Activated CD8-positive, alpha-beta memory T cell treated with anti-CD3 and anti-CD28 coated beads, Interleukin-2, amount 10 ng/mL, durations not matched to agents 7 days and 5 days (primary cell): ENCODE measurements around the gene MEA1. TPM values are rescaled to one million over a fixed set of nuclear protein-coding genes. Genes with fewer than 3 reads are reported as not detected.
A peak's percentile ranks its signal among the peaks of the same experiment; 100 is the strongest.

Experiments used
- ATAC-seq: fragments of 150-1000 bp; cut with Tn5 transposase; one replicate; pipeline ENCODE4 v1.10.0; 2021; ENCODE audit warnings: moderate library complexity
- CTCF ChIA-PET: fragments of 350-600 bp; sonication (Branson Sonifier 250); formaldehyde crosslinking; loops from one replicate; lab custom pipeline; 2021; ENCODE audit warnings: antibody characterized with exemption; lab: Charles Lee
- DNase-seq: peaks from one replicate; pipeline ENCODE4 v3.0.0-alpha.2; 2020
- H3K27ac Mint-ChIP-seq: one replicate; pipeline ENCODE4 v1.8.0; 2021; ENCODE audit warnings: mild to moderate bottlenecking, mixed read lengths
- H3K27me3 Mint-ChIP-seq: one replicate; pipeline ENCODE4 v1.8.0; 2021; ENCODE audit warnings: mixed read lengths
- H3K36me3 Mint-ChIP-seq: one replicate; pipeline ENCODE4 v1.8.0; 2021; ENCODE audit warnings: mild to moderate bottlenecking, mixed read lengths
- H3K4me1 Mint-ChIP-seq: one replicate; pipeline ENCODE4 v1.8.0; 2021; ENCODE audit warnings: mixed read lengths
- H3K4me3 Mint-ChIP-seq: one replicate; pipeline ENCODE4 v1.8.0; 2021; ENCODE audit warnings: mild to moderate bottlenecking, moderate library complexity, mixed read lengths
- H3K9me3 Mint-ChIP-seq: one replicate; pipeline ENCODE4 v1.8.0; 2022; ENCODE audit warnings: low read depth, mixed read lengths
- total RNA-seq, 2 experiments: library from RNA; stranded (reverse); gene quantifications; one replicate each; pipeline ENCODE4 v1.2.3, GENCODE V29; 2021

MEA1 gene
- 10 to 100 TPM; 61.8 to 75.2 TPM for total RNA-seq

DNA sequence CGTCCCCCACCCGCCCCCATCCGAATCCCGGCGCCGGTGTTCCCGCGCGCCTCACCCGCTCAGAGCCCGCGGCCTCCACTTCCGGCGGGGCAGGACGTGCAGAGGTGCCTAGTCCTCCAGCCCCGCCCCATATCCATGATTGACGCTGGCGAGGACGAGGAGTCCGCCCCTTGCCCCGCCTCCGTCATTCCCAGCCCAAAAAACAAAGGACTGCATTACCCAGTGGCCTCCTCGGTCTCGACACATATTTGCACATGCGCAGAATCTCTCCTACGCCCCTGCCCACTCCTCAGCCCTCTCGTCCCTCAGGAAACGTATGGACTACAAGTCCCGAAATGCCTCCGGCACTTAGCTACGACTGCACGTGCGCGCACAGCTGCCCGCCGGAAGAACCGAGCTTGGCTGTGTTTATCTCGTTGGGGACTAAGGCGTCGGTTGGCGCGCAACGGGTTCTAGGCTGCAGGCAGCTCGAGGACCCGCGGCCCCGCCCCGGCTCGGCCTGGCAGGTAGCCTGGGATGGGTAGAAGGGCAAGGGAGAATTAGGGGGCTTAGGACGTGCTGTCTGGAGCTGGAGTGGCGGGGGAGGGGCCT is at the start of gene MEA1, which contains the start of gene KLHDC3:
Gene MEA1 (minus strand): TSS at position 104 of the 591 bp plus-strand sequence. CDS start 133 bp downstream, outside the sequence.
Gene KLHDC3 (plus strand): TSS at position 407 of the 591 bp plus-strand sequence. CDS start 2,944 bp downstream, outside the sequence.
- peaks cover 19% of the 10 kb centered on the region for H3K36me3 Mint-ChIP-seq
- peak within 1 kb of the TSS; percentile 96 for H3K4me3 Mint-ChIP-seq
- ATAC-seq (peak; percentile 93), DNase-seq (peak; percentile 100)
- no peaks in the 10 kb centered on the region for H3K27me3 Mint-ChIP-seq
- peak within 1 kb of the TSS; percentile 83 for H3K27ac Mint-ChIP-seq
- CTCF ChIA-PET = interaction anchor here (1.0 to 3.7 kb wide), 8 partner anchors 10 to 492 kb away, joined by 3 to 15 read pairs (median 4); partner anchors contain the start of genes CNPY3, PEX6 and PPP2R5D
- H3K4me1 Mint-ChIP-seq = peaks cover 41% of the 10 kb centered on the region
- H3K9me3 Mint-ChIP-seq = no peaks in the 10 kb centered on the region

DNA sequence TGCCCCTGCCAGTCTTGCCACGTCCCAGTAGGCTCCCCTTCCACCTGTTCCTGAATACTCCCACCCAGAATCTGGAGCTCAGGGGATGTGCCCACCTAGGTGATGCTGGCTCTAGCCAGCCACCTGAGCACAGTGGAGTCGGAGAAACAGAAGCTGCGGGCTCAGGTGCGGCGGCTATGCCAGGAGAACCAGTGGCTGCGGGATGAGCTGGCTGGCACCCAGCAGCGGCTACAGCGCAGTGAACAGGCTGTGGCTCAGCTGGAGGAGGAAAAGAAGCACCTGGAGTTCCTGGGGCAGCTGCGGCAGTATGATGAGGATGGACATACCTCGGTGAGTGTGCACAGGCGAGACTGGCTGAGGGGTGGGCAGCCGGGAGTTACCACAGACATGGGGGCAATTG is 49.1 kb upstream of the MEA1 start:
- DNase-seq (no peak), ATAC-seq (no peak)
- CTCF ChIA-PET = interaction anchor here (0.6 to 1.2 kb wide), 2 partner anchors 9 to 81 kb away, joined by 3 read pairs; partner anchors contain the start of gene CUL7
- Mint-ChIP-seq H3K9me3 (no peaks in the 10 kb centered on the region), H3K4me1 (peaks cover 23% of the 10 kb centered on the region), H3K27ac (no peak overlapping the region), H3K36me3 (no peaks in the 10 kb centered on the region), H3K27me3 (no peaks in the 10 kb centered on the region), H3K4me3 (no peak overlapping the region)

DNA sequence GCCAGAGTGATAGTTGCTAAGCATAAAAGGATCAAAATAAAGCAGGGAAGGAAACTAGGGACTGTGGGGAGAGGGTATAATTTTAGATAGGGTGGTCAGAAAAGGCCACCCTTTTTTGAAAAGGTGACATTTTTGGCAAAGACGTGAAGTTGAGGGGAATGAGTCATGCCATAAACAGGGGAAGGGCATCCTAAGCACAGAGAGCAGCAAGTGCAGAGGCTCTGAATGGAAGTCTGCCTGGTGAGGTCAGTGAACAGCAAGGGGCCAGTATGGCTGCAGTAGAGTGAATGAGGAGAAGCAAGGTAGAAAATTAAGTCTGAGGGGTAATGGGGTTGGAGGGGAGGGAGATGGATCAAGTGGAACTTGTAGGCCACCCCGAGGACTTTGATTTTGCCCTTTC is 48.1 kb upstream of the MEA1 start:
- ATAC-seq (no peak), DNase-seq (no peak)
- no peaks in the 10 kb centered on the region for H3K36me3 Mint-ChIP-seq
- H3K4me3 Mint-ChIP-seq = no peak overlapping the region
- H3K27ac Mint-ChIP-seq = no peak overlapping the region
- no peaks in the 10 kb centered on the region for H3K9me3 Mint-ChIP-seq
- no peaks in the 10 kb centered on the region for H3K27me3 Mint-ChIP-seq
- H3K4me1 Mint-ChIP-seq = peaks cover 27% of the 10 kb centered on the region
- CTCF ChIA-PET = no interaction called here

DNA sequence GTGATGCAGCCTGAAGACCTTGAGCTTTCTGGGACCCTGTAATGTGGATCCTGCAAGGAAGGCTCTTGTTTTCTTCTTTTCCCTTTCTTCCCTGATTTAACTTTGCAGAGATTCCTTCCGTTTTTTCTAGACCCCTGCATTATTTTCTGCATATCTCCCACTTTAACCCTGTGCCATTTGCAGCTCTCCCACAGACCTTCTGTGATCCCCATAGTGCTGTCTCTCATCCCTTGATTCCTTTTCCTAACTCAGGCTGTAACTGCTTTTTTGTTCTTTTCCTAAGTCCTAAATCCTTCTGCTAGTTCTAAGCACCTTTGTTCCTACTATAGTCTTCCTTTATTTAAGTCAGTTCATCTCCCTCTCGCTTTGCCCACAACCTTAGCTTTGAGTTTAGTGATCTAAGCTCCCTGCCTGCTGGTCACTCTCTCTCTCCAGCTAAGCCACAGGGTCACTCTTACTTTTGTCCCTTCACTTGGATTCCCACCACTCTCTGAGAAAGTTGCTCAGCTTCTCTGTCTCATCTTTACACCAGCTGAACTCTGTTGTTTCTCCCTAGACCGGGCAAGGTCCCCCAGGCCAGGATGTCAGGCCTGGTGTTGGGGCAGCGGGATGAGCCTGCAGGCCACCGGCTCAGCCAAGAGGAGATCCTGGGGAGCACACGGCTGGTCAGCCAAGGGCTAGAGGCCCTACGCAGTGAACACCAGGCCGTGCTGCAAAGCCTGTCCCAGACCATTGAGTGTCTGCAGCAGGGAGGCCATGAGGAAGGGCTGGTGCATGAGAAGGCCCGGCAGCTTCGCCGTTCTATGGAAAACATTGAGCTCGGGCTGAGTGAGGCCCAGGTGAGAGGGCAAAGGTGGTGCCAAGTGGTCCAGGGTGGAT is 47.2 kb upstream of the MEA1 start:
- no peak for DNase-seq
- Mint-ChIP-seq H3K27me3 (no peaks in the 10 kb centered on the region), H3K9me3 (no peaks in the 10 kb centered on the region), H3K4me3 (peak overlapping the region; percentile 92), H3K27ac (peak overlapping the region; percentile 13), H3K36me3 (peaks cover 4% of the 10 kb centered on the region), H3K4me1 (peaks cover 27% of the 10 kb centered on the region)
- ATAC-seq = no peak
- CTCF ChIA-PET = no interaction called here

DNA sequence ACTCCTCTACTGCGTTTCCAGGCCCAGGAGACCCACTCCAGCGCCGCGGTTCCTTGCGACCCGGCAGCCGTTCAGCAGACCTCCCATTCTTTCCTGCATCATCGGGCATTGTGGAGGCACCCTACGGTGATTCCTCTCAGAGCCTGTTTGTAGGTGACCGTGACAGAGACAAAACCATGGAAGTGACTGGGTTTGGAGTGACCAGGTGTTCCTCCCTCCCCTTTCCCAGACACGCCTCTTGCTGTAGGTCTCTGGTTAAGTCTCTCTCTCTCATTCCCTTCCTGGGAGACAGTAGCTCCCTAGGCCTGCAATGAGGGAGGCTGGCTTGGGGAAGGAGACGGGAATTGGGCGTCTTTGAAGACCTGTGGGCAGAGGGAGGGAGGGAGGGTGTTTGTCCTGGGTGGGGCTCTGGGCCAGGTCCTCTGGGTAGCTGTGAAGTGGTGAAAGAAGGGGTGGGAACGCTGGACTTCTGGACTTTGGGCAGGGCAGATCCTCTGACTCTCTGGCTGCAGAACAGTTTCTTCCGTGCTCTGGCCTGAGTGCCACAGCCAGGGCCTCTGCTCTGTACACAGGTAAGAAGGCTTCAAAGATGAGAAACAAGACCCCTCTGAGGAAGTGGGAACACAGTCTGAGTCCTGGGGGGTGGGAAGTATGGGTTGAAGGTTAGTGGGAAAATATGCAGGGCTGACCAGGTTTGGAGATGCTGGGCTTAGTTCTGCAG is 46.4 kb upstream of the MEA1 start:
- Mint-ChIP-seq H3K4me3 (peak overlapping the region; percentile 92), H3K27ac (peak overlapping the region; percentile 99), H3K9me3 (no peaks in the 10 kb centered on the region), H3K4me1 (peaks cover 27% of the 10 kb centered on the region), H3K27me3 (no peaks in the 10 kb centered on the region), H3K36me3 (peaks cover 11% of the 10 kb centered on the region)
- ATAC-seq (no peak), DNase-seq (no peak)
- CTCF ChIA-PET = interaction anchor here (1.2 to 1.6 kb wide), 3 partner anchors 36 to 159 kb away, joined by 4 to 11 read pairs (median 5); no protein-coding TSS in a partner anchor

DNA sequence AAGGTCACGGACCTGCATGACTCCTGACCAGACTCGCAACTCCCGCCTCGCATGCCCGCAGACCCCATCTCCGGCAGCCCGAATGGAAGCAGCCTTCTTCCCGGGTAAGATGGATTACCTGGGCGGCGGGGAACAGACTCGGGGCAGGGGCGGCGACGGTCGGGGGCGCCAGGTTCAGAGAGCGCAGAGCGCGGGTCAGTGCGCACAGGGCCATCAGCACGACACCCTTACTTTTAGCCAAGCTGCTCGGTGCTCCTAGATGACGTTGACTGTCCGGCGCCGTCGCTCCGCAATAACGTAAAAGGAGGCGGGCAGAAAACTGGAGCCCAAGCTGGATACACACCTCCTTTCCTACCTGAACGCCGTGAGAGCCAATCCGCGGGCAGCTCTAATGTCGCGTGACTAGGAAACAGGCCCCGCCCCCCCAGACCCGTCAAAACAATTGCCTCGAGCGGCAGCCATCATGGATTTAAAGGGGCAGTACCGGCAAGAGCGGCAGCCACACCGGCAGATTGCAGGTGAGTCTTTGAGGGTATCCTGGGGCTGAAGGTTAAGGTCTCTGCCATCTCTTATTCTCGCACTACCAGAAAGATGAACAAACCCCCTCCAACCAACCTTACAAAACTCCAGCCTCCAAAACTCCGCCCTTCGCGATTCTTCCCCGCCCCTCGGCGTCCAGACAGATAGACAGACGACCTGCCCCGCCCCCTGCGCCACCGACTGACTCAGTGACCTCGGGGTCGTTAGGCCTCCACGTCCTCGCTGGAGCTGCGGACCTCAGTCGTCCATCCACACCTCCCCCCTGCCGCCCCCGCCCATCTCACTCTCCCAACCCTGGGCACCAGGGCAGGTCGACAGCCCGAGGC is 45.7 kb upstream of the MEA1 start, which contains the start of the genes KLC4 and MRPL2:
Gene KLC4 (plus strand): TSS at position 464 of the 866 bp plus-strand sequence. CDS start 1,705 bp downstream, outside the sequence.
Gene MRPL2 (minus strand): TSS at position 267 of the 866 bp plus-strand sequence. CDS start 53 bp downstream, at position 214.
- CTCF ChIA-PET = interaction anchor here (0.7 to 1.6 kb wide), 11 partner anchors 10 to 333 kb away, joined by 3 to 11 read pairs (median 3); partner anchors contain the start of genes DNPH1 and PPP2R5D
- H3K4me3 Mint-ChIP-seq = peak within 1 kb of the TSS; percentile 92
- ATAC-seq = peak; percentile 95
- H3K27me3 Mint-ChIP-seq = no peaks in the 10 kb centered on the region
- H3K27ac Mint-ChIP-seq = peak within 1 kb of the TSS; percentile 99
- H3K9me3 Mint-ChIP-seq = no peaks in the 10 kb centered on the region
- peaks cover 11% of the 10 kb centered on the region for H3K36me3 Mint-ChIP-seq
- peaks cover 27% of the 10 kb centered on the region for H3K4me1 Mint-ChIP-seq
- DNase-seq = peak; percentile 99

DNA sequence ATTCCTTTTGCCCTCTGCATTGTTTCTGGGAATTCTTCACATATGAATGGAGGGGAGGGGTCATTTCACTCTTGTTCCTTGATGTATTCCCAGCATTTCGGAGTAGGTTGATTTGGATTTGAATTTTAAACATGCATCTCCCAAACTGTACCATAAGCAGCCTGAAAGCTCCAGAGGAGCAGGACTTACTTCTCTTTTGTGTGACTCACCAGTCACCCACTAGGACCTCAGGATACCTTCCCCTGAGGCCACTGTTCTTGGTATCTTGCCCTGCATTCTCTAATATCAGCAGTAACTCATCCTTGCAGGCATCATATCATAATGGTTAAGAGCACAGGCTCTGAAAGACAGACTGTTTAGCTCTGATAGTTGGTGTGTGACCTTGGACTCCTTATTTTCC is 44.8 kb upstream of the MEA1 start:
- no peaks in the 10 kb centered on the region for H3K9me3 Mint-ChIP-seq
- peak overlapping the region; percentile 92 for H3K4me3 Mint-ChIP-seq
- DNase-seq (no peak), ATAC-seq (no peak)
- peaks cover 13% of the 10 kb centered on the region for H3K36me3 Mint-ChIP-seq
- H3K4me1 Mint-ChIP-seq = peaks cover 34% of the 10 kb centered on the region
- H3K27me3 Mint-ChIP-seq = no peaks in the 10 kb centered on the region
- peak overlapping the region; percentile 99 for H3K27ac Mint-ChIP-seq
- CTCF ChIA-PET = interaction anchor here (0.7 to 1.6 kb wide), 8 partner anchors 18 to 332 kb away, joined by 3 to 5 read pairs (median 3); partner anchors contain the start of gene DNPH1

DNA sequence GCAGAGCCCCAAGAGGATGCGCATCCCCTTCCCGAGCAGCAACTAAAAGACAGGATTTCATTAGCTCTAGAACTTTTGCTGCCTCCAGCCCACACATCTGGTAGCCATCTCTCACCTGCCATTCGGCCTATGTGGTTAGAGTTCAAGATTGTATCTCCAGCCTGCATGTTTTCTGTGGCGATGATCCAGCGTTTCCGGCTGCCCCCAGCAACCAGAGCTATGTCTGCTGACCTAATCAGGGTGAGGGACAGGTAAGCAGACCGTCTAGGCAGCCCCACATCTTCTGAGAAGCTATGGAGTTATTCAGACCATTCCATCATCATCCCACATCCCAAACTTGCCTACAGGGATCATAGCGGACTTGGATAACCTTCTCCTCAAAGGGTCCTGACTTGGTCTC is 42.2 kb upstream of the MEA1 start:
- Mint-ChIP-seq H3K9me3 (no peaks in the 10 kb centered on the region), H3K27me3 (no peaks in the 10 kb centered on the region), H3K36me3 (peaks cover 16% of the 10 kb centered on the region), H3K4me3 (no peak overlapping the region), H3K4me1 (peaks cover 50% of the 10 kb centered on the region), H3K27ac (peak overlapping the region; percentile 14)
- CTCF ChIA-PET = no interaction called here
- DNase-seq (no peak), ATAC-seq (no peak)

DNA sequence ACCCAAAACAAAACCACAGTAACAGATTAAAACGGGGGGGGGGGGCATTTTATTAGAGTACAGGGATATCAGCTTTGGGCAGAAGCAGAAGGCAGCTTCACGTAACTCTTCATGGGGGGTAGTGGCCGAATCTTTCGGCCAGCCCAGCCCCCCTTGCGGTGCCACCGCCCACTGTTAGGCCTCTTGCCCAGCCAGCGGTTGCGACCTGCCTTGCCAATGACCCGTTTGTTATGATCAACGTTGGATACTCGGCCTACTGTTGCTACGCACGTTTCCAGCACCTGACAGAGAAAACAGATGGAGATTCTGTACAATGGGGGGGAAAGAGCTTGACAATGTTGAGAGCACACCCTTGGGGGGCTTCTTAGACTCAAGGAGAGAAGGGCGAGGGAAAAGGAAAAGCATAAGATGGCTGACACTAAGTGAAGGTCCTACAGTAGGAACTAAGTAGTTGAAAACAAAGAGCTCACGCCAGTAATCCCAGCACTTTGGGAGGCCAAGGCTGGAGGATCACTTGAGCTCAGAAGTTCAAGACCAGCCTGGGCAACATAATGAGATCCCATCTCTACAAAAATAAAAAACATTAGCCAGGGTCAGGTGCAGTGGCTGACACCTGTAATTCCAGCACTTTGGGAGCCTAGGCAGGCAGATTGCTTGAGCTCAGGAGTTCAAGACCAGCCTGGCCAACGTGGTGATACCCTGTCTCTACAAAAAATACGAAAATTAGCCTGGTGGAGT is 40.6 kb upstream of the MEA1 start:
- Mint-ChIP-seq H3K4me3 (peak overlapping the region; percentile 92), H3K4me1 (peaks cover 42% of the 10 kb centered on the region), H3K9me3 (no peaks in the 10 kb centered on the region), H3K27me3 (no peaks in the 10 kb centered on the region), H3K27ac (peak overlapping the region; percentile 98), H3K36me3 (peaks cover 16% of the 10 kb centered on the region)
- ATAC-seq = no peak
- no peak for DNase-seq
- CTCF ChIA-PET = interaction anchor here (0.9 to 2.0 kb wide), 10 partner anchors 8 to 167 kb away, joined by 3 to 11 read pairs (median 3); partner anchors contain the start of genes CNPY3, KLHDC3, PPP2R5D and RRP36

DNA sequence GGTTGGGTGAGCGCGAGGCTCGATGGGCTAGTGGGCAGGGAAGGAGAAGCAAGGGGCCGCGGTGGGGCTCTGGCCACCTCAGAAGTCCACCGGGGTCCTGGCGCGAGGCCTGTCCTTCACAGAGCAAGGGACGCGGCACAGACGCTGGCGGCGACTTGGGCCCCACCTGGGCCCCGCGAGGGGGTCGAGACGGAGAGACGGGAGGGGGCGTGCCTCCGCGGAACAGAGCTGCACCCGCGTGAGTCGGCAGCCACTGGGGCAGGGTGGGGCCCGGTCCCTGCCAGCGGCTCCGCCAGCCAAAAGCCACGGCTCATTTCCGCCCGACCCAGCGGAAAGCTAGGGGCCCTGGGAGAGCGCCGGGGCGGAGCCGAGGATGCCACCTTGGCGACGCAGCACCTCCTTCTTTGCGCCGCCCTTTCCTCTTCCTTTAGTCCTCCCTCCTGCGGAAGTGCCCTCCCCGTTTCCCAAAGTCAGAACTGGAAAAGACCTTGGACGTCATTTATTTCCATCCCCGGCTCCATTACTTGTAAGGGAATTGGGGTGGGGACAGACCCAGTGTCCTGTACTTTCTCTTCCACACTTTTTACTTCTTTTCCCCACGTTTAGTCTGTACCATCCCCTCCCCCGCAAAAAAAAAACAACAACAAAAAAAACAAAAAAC is 39.9 kb upstream of the MEA1 start, which contains the start of gene CUL7:
Gene CUL7 (minus strand): TSS at position 307 of the 661 bp plus-strand sequence. CDS start 1,063 bp downstream, outside the sequence.
- H3K27me3 Mint-ChIP-seq = no peaks in the 10 kb centered on the region
- CTCF ChIA-PET = interaction anchor here (0.6 to 2.0 kb wide), 9 partner anchors 9 to 176 kb away, joined by 3 to 11 read pairs (median 3); partner anchors contain the start of genes CNPY3, DNPH1, PPP2R5D and RRP36
- ATAC-seq (peak; percentile 99), DNase-seq (peak; percentile 95)
- peak within 1 kb of the TSS; percentile 98 for H3K27ac Mint-ChIP-seq
- no peaks in the 10 kb centered on the region for H3K9me3 Mint-ChIP-seq
- peaks cover 40% of the 10 kb centered on the region for H3K4me1 Mint-ChIP-seq
- peak within 1 kb of the TSS; percentile 92 for H3K4me3 Mint-ChIP-seq
- peaks cover 18% of the 10 kb centered on the region for H3K36me3 Mint-ChIP-seq
